Upper lobe of right lung (tissue), 1 donor: Measurements from ENCODE around the gene TTC34. TPM values are rescaled to one million over a fixed set of nuclear protein-coding genes. Genes with fewer than 3 reads are reported as not detected.

Experiments used
- ATAC-seq: fragments of 200-7000 bp; cut with Tn5 transposase; one replicate; pipeline ENCODE4 v1.9.1; 2020; ENCODE audit warnings: mild to moderate bottlenecking, moderate library complexity
- DNase-seq: peaks from one replicate; pipeline ENCODE4 v3.0.0-alpha.2; 2020
- H3K27ac ChIP-seq: fragments of 200-600 bp; one replicate; pipeline ENCODE4 v1.8.0; 2022
- H3K27me3 ChIP-seq: fragments of 200-600 bp; one replicate; pipeline ENCODE4 v1.8.0; 2022; ENCODE audit warnings: mild to moderate bottlenecking
- H3K36me3 ChIP-seq: fragments of 200-600 bp; one replicate; pipeline ENCODE4 v1.8.0; 2022
- H3K4me1 ChIP-seq: fragments of 200-600 bp; one replicate; pipeline ENCODE4 v1.8.0; 2022
- H3K4me3 ChIP-seq: fragments of 200-600 bp; one replicate; pipeline ENCODE4 v1.8.0; 2022; ENCODE audit warnings: mild to moderate bottlenecking
- H3K9me3 ChIP-seq: fragments of 200-600 bp; one replicate; pipeline ENCODE4 v1.8.0; 2022
- CTCF ChIP-seq: fragments of 200-600 bp; IDR thresholded peaks from one replicate; pipeline ENCODE4 v1.8.0; 2022; ENCODE audit warnings: antibody characterized with exemption
- intact Hi-C: fragments of 100-400 bp; cut with DNase I; formaldehyde crosslinking; loops from one replicate; pipeline ENCODE4 v1.11.0; 2022
- total RNA-seq: library from RNA; stranded (reverse); fragmentation: NEBNext Ultra II Directional; extraction: Animal tissue kit (Norgen Biotek cat#: 25700); gene quantifications from one replicate; pipeline ENCODE4 v1.2.1, GENCODE V29; 2021
- donor health status: DM: no; HTN: yes; CAD: no; lungs with severe emphysema.

TTC34 gene
- total RNA-seq, 1 donor from 2014 or later: 1.3 TPM

GRCh38 chr1:2640626-2641025 lies 160.9 kb downstream of the TTC34 start:
- H3K9me3 ChIP-seq: no peaks in the 10 kb centered on the region
- no peak overlapping the region for H3K27ac ChIP-seq
- intact Hi-C loops: loop anchor here (10.0 kb wide), 1 partner anchor 226 kb away; the partner anchor contains the start of gene PEX10
- no peak for TF ChIP-seq CTCF
- ATAC-seq (no peak), DNase-seq (peak; percentile 41)
- H3K4me3 ChIP-seq: no peak overlapping the region
- H3K36me3 ChIP-seq: no peaks in the 10 kb centered on the region
- no peaks in the 10 kb centered on the region for H3K27me3 ChIP-seq
- peaks cover 11% of the 10 kb centered on the region for H3K4me1 ChIP-seq

GRCh38 chr1:2639607-2640521 lies 161.6 kb downstream of the TTC34 start:
- DNase-seq: peak; percentile 56
- no peak for TF ChIP-seq CTCF

GRCh38 chr1:2639203-2639602 lies 162.3 kb downstream of the TTC34 start:
- H3K9me3 ChIP-seq: no peaks in the 10 kb centered on the region
- H3K4me1 ChIP-seq: peaks cover 11% of the 10 kb centered on the region
- DNase-seq (peak; percentile 40), ATAC-seq (no peak)
- H3K27me3 ChIP-seq: peaks cover 5% of the 10 kb centered on the region
- intact Hi-C loops: no loop called here
- no peak overlapping the region for H3K4me3 ChIP-seq
- no peak for TF ChIP-seq CTCF
- no peak overlapping the region for H3K27ac ChIP-seq
- no peaks in the 10 kb centered on the region for H3K36me3 ChIP-seq

More at GRCh38 chr1:2639607-2640521, 161.6 kb downstream of the TTC34 start:
- H3K9me3 ChIP-seq: no peaks in the 10 kb centered on the region
- peaks cover 4% of the 10 kb centered on the region for H3K27me3 ChIP-seq
- no peak overlapping the region for H3K4me3 ChIP-seq
- intact Hi-C loops: loop anchor here (10.0 kb wide), 1 partner anchor 225 kb away; the partner anchor contains the start of gene PEX10
- ATAC-seq: no peak
- no peaks in the 10 kb centered on the region for H3K36me3 ChIP-seq
- H3K4me1 ChIP-seq: peaks cover 11% of the 10 kb centered on the region
- no peak overlapping the region for H3K27ac ChIP-seq

- Histone ChIP-seq H3K9me3 (no peaks in the 10 kb centered on the region), H3K27ac (no peak overlapping the region), H3K4me1 (peaks cover 10% of the 10 kb centered on the region), H3K27me3 (peaks cover 12% of the 10 kb centered on the region), H3K36me3 (no peaks in the 10 kb centered on the region), H3K4me3 (no peak overlapping the region)
- intact Hi-C loops: no loop called here
- peak; percentile 49 for DNase-seq
- TF ChIP-seq CTCF: no peak
- no peak for ATAC-seq
Measured at GRCh38 chr1:2638466-2639115, 162.9 kb downstream of the TTC34 start.

- H3K4me3 ChIP-seq: no peak overlapping the region
- TF ChIP-seq CTCF: no peak
- H3K9me3 ChIP-seq: no peaks in the 10 kb centered on the region
- intact Hi-C loops: no loop called here
- peaks cover 7% of the 10 kb centered on the region for H3K4me1 ChIP-seq
- ATAC-seq (no peak), DNase-seq (peak; percentile 46)
- H3K27me3 ChIP-seq: peaks cover 18% of the 10 kb centered on the region
- no peak overlapping the region for H3K27ac ChIP-seq
- no peaks in the 10 kb centered on the region for H3K36me3 ChIP-seq
Measured at GRCh38 chr1:2637442-2638145, 163.9 kb downstream of the TTC34 start.
